ENCODE measurements around the gene ACVR2A.
A peak's percentile ranks its signal among the peaks of the same experiment; 100 is the strongest.

The ACVR2A gene

DNA sequence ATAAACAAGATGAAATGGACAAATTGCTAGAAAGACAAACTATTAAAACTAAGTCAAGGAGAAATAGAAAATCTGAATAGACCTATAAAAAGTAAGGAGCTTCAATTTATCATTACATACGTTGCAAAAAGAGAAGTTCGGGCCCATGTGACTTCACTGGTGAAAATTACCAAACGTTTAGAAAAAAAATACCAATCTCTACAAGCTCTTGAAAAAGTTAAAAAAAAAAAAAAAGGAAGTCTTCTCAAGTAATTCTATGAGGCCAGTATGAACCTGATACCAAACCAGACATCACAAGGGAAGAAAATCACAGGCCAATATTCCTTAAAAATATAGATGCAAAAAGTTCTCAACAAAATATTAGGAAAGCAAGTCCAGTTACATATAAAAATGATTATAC is 20.2 kb upstream of the ACVR2A start:
- DNase-seq (ENCODE audit: low read depth) = no peak
- in situ Hi-C loops (cut with HindIII; ENCODE audit: low sequenced_read_pairs) = no loop called here
- H3K4me3 ChIP-seq (ENCODE audit: low read depth, low read length) = no peak overlapping the region
- TF ChIP-seq, protein P1, sequence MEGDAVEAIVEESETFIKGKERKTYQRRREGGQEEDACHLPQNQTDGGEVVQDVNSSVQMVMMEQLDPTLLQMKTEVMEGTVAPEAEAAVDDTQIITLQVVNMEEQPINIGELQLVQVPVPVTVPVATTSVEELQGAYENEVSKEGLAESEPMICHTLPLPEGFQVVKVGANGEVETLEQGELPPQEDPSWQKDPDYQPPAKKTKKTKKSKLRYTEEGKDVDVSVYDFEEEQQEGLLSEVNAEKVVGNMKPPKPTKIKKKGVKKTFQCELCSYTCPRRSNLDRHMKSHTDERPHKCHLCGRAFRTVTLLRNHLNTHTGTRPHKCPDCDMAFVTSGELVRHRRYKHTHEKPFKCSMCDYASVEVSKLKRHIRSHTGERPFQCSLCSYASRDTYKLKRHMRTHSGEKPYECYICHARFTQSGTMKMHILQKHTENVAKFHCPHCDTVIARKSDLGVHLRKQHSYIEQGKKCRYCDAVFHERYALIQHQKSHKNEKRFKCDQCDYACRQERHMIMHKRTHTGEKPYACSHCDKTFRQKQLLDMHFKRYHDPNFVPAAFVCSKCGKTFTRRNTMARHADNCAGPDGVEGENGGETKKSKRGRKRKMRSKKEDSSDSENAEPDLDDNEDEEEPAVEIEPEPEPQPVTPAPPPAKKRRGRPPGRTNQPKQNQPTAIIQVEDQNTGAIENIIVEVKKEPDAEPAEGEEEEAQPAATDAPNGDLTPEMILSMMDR (IDR thresholded peaks at IDR 0.05; ENCODE audit: low read depth, low read length, missing control alignments) = no peak

DNA sequence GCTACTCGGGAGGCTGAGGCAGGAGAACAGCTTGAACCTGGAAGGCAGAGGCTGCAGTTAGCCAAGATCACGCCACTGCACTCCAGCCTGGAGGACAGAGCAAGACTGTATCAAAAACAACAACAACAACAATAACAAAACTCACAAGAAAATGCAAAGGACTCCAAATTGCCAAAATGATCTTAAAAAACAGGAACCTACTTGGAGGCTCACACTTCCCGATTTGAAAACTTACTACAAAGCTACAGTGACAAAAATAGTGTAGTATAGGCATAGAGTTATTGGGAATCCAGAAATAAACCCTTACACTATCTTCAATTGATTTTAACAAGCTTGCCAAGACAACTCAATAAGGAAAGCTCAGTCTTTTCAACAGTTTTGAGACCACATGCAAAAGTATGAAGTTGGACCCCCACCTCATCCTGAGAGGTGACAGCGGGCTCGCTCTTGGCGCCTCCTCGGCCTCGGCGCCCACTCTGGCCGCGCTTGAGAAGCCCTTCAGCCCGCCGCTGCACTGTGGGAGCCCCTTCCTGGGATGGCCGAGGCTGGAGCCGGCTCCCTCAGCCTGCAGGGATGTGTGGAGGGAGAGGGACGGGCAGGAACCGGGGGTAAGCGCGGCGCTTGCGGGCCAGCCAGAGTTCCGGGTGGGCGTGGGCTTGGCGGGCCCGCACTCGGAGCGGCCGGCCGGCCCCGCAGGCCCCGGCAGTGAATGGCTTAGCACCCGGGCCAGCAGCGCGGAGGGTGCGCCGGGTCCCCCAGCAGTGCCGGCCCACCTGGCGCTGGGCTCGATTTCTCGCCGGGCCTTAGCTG is 18.3 kb upstream of the ACVR2A start:
- no peak for DNase-seq (ENCODE audit: low read depth)
- TF ChIP-seq, protein P1 (IDR thresholded peaks at IDR 0.05; ENCODE audit: low read depth, low read length, missing control alignments) = no peak
- in situ Hi-C loops (cut with HindIII; ENCODE audit: low sequenced_read_pairs) = no loop called here

DNA sequence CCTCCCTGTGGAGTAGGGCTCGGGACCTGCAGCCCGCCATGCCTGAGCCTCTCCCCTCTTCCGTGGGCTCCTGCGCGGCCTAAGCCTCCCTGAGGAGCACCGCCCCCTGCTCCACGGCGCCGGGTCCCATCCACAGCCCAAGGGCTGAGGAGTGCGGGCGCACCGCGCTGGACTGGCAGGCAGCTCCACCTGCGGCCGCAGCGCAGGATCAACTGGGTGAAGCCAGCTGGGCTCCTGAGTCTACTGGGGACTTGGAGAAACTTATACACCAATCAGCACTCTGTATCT is 17.8 kb upstream of the ACVR2A start:
- no peak overlapping the region for H3K4me3 ChIP-seq (ENCODE audit: low read depth, low read length)
- in situ Hi-C loops (cut with HindIII; ENCODE audit: low sequenced_read_pairs) = no loop called here

More for the DNA sequence above, 18.3 kb upstream of the ACVR2A start:
- H3K4me3 ChIP-seq (ENCODE audit: low read depth, low read length) = no peak overlapping the region

DNA sequence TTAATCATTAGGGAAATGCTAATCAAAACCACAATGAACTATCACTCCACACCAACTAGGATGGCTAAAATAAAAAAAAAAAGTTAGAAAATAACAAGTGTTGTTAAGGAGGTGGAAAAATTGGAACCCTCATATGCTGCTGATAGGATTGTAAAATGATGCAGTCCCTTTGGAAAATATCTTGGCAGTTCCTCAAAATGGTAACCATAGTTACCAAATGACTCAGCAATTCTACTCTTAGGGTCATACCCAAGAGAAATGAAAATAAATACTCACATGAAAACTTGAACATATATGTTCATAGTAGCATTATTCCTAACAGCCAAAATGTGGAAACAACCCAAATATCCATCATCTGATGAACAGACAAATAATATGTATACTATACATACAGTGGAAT is 15.7 kb upstream of the ACVR2A start:
- TF ChIP-seq, protein P1 (IDR thresholded peaks at IDR 0.05; ENCODE audit: low read depth, low read length, missing control alignments) = no peak
- no peak overlapping the region for H3K4me3 ChIP-seq (ENCODE audit: low read depth, low read length)
- in situ Hi-C loops (cut with HindIII; ENCODE audit: low sequenced_read_pairs) = no loop called here
- peak; percentile 76 for DNase-seq (ENCODE audit: low read depth)

More for the DNA sequence above, 17.8 kb upstream of the ACVR2A start:
- no peak for DNase-seq (ENCODE audit: low read depth)
- TF ChIP-seq, protein P1 (IDR thresholded peaks at IDR 0.05; ENCODE audit: low read depth, low read length, missing control alignments) = no peak

DNA sequence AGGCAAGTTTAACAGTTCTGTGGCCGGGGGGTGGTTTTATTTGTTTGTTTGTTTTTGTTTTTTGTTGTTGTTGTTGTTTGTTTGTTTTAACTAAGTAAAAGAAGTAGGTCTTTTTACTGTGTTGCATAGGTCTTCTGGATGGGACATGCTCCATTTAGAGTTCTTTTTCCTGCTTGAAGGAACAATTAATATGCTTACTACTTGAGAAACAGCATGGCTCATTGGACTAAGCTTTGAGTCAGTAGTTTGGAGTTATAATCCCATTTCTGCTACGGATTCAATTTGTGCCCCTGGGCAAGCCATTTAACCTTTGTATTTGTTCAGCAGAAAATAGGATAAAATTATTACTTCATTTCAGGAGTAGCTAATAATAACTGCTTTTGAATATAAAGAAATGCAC is 8.7 kb upstream of the ACVR2A start:
- H3K4me3 ChIP-seq (ENCODE audit: low read depth, low read length) = no peak overlapping the region
- TF ChIP-seq, protein P1 (IDR thresholded peaks at IDR 0.05; ENCODE audit: low read depth, low read length, missing control alignments) = no peak
- in situ Hi-C loops (cut with HindIII; ENCODE audit: low sequenced_read_pairs) = no loop called here
- DNase-seq (ENCODE audit: low read depth) = no peak

DNA sequence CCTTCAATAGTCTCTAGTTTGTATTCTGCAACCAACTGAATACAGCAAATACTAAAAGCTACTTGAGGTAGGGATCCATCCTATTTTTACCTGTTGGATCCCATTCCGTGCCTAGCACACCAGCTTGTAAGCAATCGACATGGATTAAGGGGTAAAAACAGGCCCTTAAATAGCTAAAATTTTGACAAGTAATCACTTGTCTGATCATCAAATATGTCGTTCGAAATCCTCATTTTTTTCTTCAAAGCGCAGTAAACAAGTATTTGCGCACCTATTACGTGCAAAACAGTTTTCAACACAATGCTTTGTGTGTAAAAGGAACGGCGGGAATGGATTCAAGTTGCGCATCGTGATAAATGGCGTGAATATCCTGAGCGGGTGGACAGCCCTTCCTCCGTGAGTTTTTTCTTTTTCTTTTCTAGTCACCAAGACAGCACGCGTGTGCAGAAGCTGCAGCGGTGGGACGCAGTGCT is 1.4 kb upstream of the ACVR2A start:
- in situ Hi-C loops (cut with HindIII; ENCODE audit: low sequenced_read_pairs) = no loop called here
- TF ChIP-seq, protein P1 (IDR thresholded peaks at IDR 0.05; ENCODE audit: low read depth, low read length, missing control alignments) = no peak

More for the DNA sequence above, 1.4 kb upstream of the ACVR2A start:
- DNase-seq (ENCODE audit: low read depth) = no peak
- peak overlapping the region; percentile 74 for H3K4me3 ChIP-seq (ENCODE audit: low read depth, low read length)

All from astrocyte of the cerebellum (primary cell).